CD14-positive monocyte (primary cell): ENCODE data around the gene HSPA4L. TPM values are rescaled to one million over a fixed set of nuclear protein-coding genes. Genes with fewer than 3 reads are reported as not detected.

ENCODE experiments used
- DNase-seq, 3 donors: peaks; one replicate each; pipeline ENCODE4 v3.0.0-alpha.2; 2011 to 2022
- H2AFZ ChIP-seq: 2 replicates; pipeline ENCODE4 v1.6.0; 2012; ENCODE audit warnings: mild to moderate bottlenecking, low read depth, low read length, inconsistent platforms; ENCODE audit not compliant: insufficient read depth, poor library complexity, severe bottlenecking
- H3K27ac ChIP-seq, 2 donors: 1 replicate in 1 of 2; 2 replicates in 1 of 2; pipeline ENCODE4 v1.5.1; 2012 to 2013; ENCODE audit warnings: low read length in 2 of 2, control low read depth in 1 of 2, inconsistent platforms in 1 of 2, low read depth in 1 of 2, mild to moderate bottlenecking in 1 of 2
- H3K27me3 ChIP-seq, 2 donors: one replicate each; pipeline versions ENCODE4 v1.6.0 to v1.6.1; 2011 to 2013; ENCODE audit warnings: low read length in 2 of 2; ENCODE audit not compliant: control insufficient read depth in 2 of 2, insufficient read depth in 2 of 2
- H3K36me3 ChIP-seq, 2 donors: replicated peaks in 1 of 2; 1 replicate in 1 of 2; 2 replicates in 1 of 2; pipeline versions ENCODE4 v1.5.1 to v1.6.1; 2012 to 2013; ENCODE audit warnings: low read length in 2 of 2, control low read depth in 1 of 2, inconsistent platforms in 1 of 2, mild to moderate bottlenecking in 1 of 2; ENCODE audit not compliant: insufficient read depth in 2 of 2, control insufficient read depth in 1 of 2
- H3K4me1 ChIP-seq, 2 donors: 1 replicate in 1 of 2; 2 replicates in 1 of 2; pipeline versions ENCODE4 v1.5.1 to v1.6.1; 2012 to 2013; ENCODE audit warnings: low read length in 2 of 2, control low read depth in 1 of 2, inconsistent platforms in 1 of 2, mild to moderate bottlenecking in 1 of 2, moderate library complexity in 1 of 2; ENCODE audit not compliant: insufficient read depth in 2 of 2, control insufficient read depth in 1 of 2
- H3K4me2 ChIP-seq: replicated peaks from 2 replicates; pipeline ENCODE3; 2012; ENCODE audit warnings: low read length, moderate library complexity, mild to moderate bottlenecking; ENCODE audit not compliant: poor library complexity, severe bottlenecking; ENCODE audit errors: extremely low read depth
- H3K4me3 ChIP-seq, 3 experiments: fragments of 200-600 bp in 1 of 3; sonication (generic) in 1 of 3; replicated peaks in 1 of 3; 1 replicate in 2 of 3; 2 replicates in 1 of 3; pipeline ENCODE4 v1.5.1; 2011 to 2013; ENCODE audit warnings: low read length in 3 of 3, mild to moderate bottlenecking in 3 of 3, control low read depth in 2 of 3, low read depth in 2 of 3, inconsistent platforms in 1 of 3, moderate library complexity in 1 of 3
- H3K79me2 ChIP-seq: 2 replicates; pipeline ENCODE4 v1.6.0; 2012; ENCODE audit warnings: mild to moderate bottlenecking, control low read depth, inconsistent platforms, low read length, moderate library complexity; ENCODE audit not compliant: insufficient read depth
- H3K9ac ChIP-seq: 2 replicates; pipeline ENCODE4 v1.6.0; 2017; ENCODE audit warnings: low read length, mild to moderate bottlenecking; ENCODE audit not compliant: insufficient read depth, poor library complexity, severe bottlenecking
- H3K9me3 ChIP-seq, 2 donors: replicated peaks in 1 of 2; 1 replicate in 1 of 2; 2 replicates in 1 of 2; pipeline versions ENCODE4 v1.5.1 to v1.6.1; 2012 to 2013; ENCODE audit warnings: low read length in 2 of 2, control low read depth in 1 of 2; ENCODE audit not compliant: control insufficient read depth in 1 of 2, insufficient read depth in 1 of 2
- H4K20me1 ChIP-seq: 2 replicates; pipeline ENCODE4 v1.6.0; 2012; ENCODE audit warnings: mild to moderate bottlenecking, low read length, control low read depth, moderate library complexity; ENCODE audit not compliant: insufficient read depth
- H3K27ac Mint-ChIP-seq, 7 donors: one replicate each; pipeline ENCODE4 v1.8.0; 2020; ENCODE audit warnings: mild to moderate bottlenecking in 7 of 7, mixed read lengths in 7 of 7, moderate library complexity in 6 of 7, inconsistent platforms in 2 of 7
- H3K27me3 Mint-ChIP-seq, 3 donors: one replicate each; pipeline ENCODE4 v1.8.0; 2021 to 2022; ENCODE audit warnings: low read depth in 3 of 3, mild to moderate bottlenecking in 3 of 3, mixed read lengths in 3 of 3, moderate library complexity in 3 of 3, inconsistent platforms in 1 of 3
- H3K36me3 Mint-ChIP-seq, 2 donors: one replicate each; pipeline ENCODE4 v1.8.0; 2020; ENCODE audit warnings: mixed read lengths in 2 of 2, inconsistent platforms in 1 of 2, mild to moderate bottlenecking in 1 of 2
- H3K4me1 Mint-ChIP-seq: one replicate; pipeline ENCODE4 v1.8.0; 2020; ENCODE audit warnings: mild to moderate bottlenecking, mixed read lengths
- H3K4me3 Mint-ChIP-seq, 2 donors: one replicate each; pipeline ENCODE4 v1.8.0; 2020; ENCODE audit warnings: mild to moderate bottlenecking in 2 of 2, mixed read lengths in 2 of 2, moderate library complexity in 1 of 2
- H3K9me3 Mint-ChIP-seq, 7 donors: one replicate each; pipeline ENCODE4 v1.8.0; 2020 to 2022; ENCODE audit warnings: mixed read lengths in 7 of 7, mild to moderate bottlenecking in 6 of 7, moderate library complexity in 6 of 7, inconsistent platforms in 2 of 7
- WGBS: methylation state at CpG from one replicate; pipeline ENCODE4 v1.1.5; 2013; ENCODE audit warnings: missing lambda C conversion rate; ENCODE audit not compliant: insufficient coverage; 5-methylcytosine and 5-hydroxymethylcytosine counted together
- intact Hi-C, 2 donors: fragments of 100-400 bp; cut with micrococcal nuclease; formaldehyde crosslinking; loops; one replicate each; pipeline versions ENCODE4 v1.15.0 to v1.15.1; 2023
- polyA plus RNA-seq, 3 donors: library from polyadenylated mRNA; depleted of rRNA in 1 of 3; unstranded in 2 of 3; stranded (reverse) in 1 of 3; fragments of 300-500 nt in 2 of 3; fragments of >200 nt in 1 of 3; fragmentation: Illumina TruSeq in 2 of 3; gene quantifications; 1 replicate in 2 of 3; 2 replicates in 1 of 3; pipeline ENCODE4 v1.2.3, GENCODE V29; 2012 to 2021
- TF ChIP-seq, protein P1 (sequence below): fragments of 200-600 bp; IDR thresholded peaks from one replicate; pipeline ENCODE4 v1.8.0; 2022; ENCODE audit warnings: antibody characterized with exemption, mild to moderate bottlenecking

The HSPA4L gene
- polyA plus RNA-seq, 3 donors = 0.04 TPM; not detected in 2

DNA sequence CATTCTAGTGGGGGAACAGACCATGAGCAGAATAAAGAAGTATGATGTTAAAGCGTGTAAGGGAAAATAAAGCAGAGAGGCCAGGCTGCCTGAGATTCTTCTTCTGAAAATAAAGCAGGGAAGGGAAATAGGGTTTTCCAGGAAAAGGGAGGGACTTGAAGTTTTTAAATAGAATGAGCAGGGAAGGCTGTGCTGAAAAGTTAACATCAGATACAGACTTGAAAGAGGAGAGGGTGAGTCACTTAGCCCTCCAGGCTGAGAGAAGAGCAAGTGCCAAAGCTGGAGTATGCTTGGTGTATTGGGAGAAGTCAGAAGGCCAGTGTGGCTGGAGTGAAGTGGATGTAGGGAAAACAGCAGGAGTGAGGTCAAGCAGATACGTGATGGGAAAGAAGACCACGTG is 88.6 kb downstream of the HSPA4L start:
- no peak for DNase-seq
- H3K9ac ChIP-seq = no peak overlapping the region
- Mint-ChIP-seq H3K27ac (peak overlapping the region in 1 of 7 donors; percentile 47), H3K27me3 (peaks cover 0 to 1% (median 0%) of the 10 kb centered on the region in 3 donors), H3K4me3 (no peak overlapping the region), H3K9me3 (peaks cover 0 to 2% (median 0%) of the 10 kb centered on the region in 7 donors), H3K36me3 (peaks cover 0 to 7% of the 10 kb centered on the region in 2 donors), H3K4me1 (peaks cover 5% of the 10 kb centered on the region)
- H3K4me1 ChIP-seq = no peaks in the 10 kb centered on the region
- H3K9me3 ChIP-seq = no peaks in the 10 kb centered on the region
- no peak overlapping the region for H2AFZ ChIP-seq
- H3K4me2 ChIP-seq = no peak overlapping the region
- TF ChIP-seq, protein P1, sequence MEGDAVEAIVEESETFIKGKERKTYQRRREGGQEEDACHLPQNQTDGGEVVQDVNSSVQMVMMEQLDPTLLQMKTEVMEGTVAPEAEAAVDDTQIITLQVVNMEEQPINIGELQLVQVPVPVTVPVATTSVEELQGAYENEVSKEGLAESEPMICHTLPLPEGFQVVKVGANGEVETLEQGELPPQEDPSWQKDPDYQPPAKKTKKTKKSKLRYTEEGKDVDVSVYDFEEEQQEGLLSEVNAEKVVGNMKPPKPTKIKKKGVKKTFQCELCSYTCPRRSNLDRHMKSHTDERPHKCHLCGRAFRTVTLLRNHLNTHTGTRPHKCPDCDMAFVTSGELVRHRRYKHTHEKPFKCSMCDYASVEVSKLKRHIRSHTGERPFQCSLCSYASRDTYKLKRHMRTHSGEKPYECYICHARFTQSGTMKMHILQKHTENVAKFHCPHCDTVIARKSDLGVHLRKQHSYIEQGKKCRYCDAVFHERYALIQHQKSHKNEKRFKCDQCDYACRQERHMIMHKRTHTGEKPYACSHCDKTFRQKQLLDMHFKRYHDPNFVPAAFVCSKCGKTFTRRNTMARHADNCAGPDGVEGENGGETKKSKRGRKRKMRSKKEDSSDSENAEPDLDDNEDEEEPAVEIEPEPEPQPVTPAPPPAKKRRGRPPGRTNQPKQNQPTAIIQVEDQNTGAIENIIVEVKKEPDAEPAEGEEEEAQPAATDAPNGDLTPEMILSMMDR = no peak
- no peak overlapping the region for H3K27ac ChIP-seq
- no peaks in the 10 kb centered on the region for H3K79me2 ChIP-seq
- H4K20me1 ChIP-seq = no peaks in the 10 kb centered on the region
- no peaks in the 10 kb centered on the region for H3K27me3 ChIP-seq
- 95% methylated on average over 3 of the region's 3 CpGs for WGBS
- no peak overlapping the region for H3K4me3 ChIP-seq
- intact Hi-C loops = no loop called here
- no peaks in the 10 kb centered on the region for H3K36me3 ChIP-seq

DNA sequence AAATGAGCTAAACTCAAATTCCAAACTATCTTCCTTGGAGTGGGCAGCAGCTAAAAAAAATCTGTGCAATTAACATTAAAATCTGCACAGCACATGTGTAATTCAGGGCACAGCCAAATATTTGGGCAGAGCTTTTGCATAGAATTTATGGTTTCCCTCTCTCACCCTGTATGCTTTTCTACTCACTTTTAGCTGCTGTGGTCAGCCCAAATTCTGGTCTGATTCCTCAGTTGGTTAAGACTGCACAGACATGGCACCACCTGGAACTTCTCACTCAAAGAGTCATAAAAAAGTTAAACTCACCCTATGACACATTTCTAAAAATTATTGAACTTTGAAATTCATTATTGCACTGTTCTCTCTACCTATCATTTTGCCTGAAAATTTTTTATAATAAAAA is 93.7 kb downstream of the HSPA4L start:
- no peak overlapping the region for H3K4me2 ChIP-seq
- H3K4me3 ChIP-seq = no peak overlapping the region
- H3K27me3 ChIP-seq = no peaks in the 10 kb centered on the region
- H3K27ac ChIP-seq = no peak overlapping the region
- H3K79me2 ChIP-seq = peaks cover 7% of the 10 kb centered on the region
- peaks cover 3 to 6% of the 10 kb centered on the region in 2 donors for H3K4me1 ChIP-seq
- H3K36me3 Mint-ChIP-seq = peaks cover 1 to 7% of the 10 kb centered on the region in 2 donors
- no peak overlapping the region for H2AFZ ChIP-seq
- H3K4me3 Mint-ChIP-seq = no peak overlapping the region
- H3K9me3 ChIP-seq = no peaks in the 10 kb centered on the region
- TF ChIP-seq, protein P1 = no peak
- intact Hi-C loops = no loop called here
- no peak overlapping the region for H3K9ac ChIP-seq
- peaks cover 0 to 2% (median 0%) of the 10 kb centered on the region in 7 donors for H3K9me3 Mint-ChIP-seq
- H3K4me1 Mint-ChIP-seq = peaks cover 8% of the 10 kb centered on the region
- H3K27ac Mint-ChIP-seq = no peak overlapping the region
- peaks cover 0 to 3% (median 1%) of the 10 kb centered on the region in 3 donors for H3K27me3 Mint-ChIP-seq
- H3K36me3 ChIP-seq = no peaks in the 10 kb centered on the region
- DNase-seq = no peak
- no peaks in the 10 kb centered on the region for H4K20me1 ChIP-seq
